Prostate gland (tissue), 2 donors: ENCODE data around the gene PCDHGA1.

ENCODE experiments used
- POLR2A ChIP-seq: fragments of 450-650 bp; IDR thresholded peaks from one replicate; pipeline ENCODE4 v1.6.1; 2016; ENCODE audit warnings: antibody characterized with exemption, mild to moderate bottlenecking
- POLR2AphosphoS5 ChIP-seq: sonication (generic); formaldehyde crosslinking; IDR thresholded peaks from one replicate; pipeline ENCODE4 v1.6.1; 2017; ENCODE audit warnings: antibody characterized with exemption
- TF ChIP-seq, protein P1 (sequence below), 4 experiments: fragments of 200-600 bp in 2 of 4; fragments of 450-650 bp in 2 of 4; sonication (generic) in 2 of 4; IDR thresholded peaks; 1 replicate in 3 of 4; 2 replicates in 1 of 4; pipeline ENCODE4 v1.5.1; 2016 to 2019; ENCODE audit warnings: antibody characterized with exemption in 4 of 4, mild to moderate bottlenecking in 2 of 4, moderate library complexity in 2 of 4

DNA sequence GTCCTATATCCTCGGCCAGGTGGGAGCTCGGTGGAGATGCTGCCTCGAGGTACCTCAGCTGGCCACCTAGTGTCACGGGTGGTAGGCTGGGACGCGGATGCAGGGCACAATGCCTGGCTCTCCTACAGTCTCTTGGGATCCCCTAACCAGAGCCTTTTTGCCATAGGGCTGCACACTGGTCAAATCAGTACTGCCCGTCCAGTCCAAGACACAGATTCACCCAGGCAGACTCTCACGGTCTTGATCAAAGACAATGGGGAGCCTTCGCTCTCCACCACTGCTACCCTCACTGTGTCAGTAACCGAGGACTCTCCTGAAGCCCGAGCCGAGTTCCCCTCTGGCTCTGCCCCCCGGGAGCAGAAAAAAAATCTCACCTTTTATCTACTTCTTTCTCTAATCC is 147.5 kb downstream of the PCDHGA1 start:
- TF ChIP-seq, protein P1, sequence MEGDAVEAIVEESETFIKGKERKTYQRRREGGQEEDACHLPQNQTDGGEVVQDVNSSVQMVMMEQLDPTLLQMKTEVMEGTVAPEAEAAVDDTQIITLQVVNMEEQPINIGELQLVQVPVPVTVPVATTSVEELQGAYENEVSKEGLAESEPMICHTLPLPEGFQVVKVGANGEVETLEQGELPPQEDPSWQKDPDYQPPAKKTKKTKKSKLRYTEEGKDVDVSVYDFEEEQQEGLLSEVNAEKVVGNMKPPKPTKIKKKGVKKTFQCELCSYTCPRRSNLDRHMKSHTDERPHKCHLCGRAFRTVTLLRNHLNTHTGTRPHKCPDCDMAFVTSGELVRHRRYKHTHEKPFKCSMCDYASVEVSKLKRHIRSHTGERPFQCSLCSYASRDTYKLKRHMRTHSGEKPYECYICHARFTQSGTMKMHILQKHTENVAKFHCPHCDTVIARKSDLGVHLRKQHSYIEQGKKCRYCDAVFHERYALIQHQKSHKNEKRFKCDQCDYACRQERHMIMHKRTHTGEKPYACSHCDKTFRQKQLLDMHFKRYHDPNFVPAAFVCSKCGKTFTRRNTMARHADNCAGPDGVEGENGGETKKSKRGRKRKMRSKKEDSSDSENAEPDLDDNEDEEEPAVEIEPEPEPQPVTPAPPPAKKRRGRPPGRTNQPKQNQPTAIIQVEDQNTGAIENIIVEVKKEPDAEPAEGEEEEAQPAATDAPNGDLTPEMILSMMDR (IDR thresholded peaks at IDR 0.05): no peak
- TF ChIP-seq POLR2AphosphoS5: no peak
- no peak for TF ChIP-seq POLR2A
